ENCODE data around the gene NKD1. TPM values are rescaled to one million over a fixed set of nuclear protein-coding genes. Genes with fewer than 3 reads are reported as not detected.

The NKD1 gene
- total RNA-seq, 6 donors from 2014 or later = 9.9 to 59.7 (median 21.4) TPM

GRCh38 chr16:50683689-50684374 is 135.6 kb downstream of the NKD1 start:
- Histone ChIP-seq H3K27ac (peak overlapping the region; percentile 32 to 61 (median 44)), H3K27me3 (no peaks in the 10 kb centered on the region), H3K9me3 (no peaks in the 10 kb centered on the region), H3K4me1 (peaks cover 12 to 42% (median 13%) of the 10 kb centered on the region in 4 donors), H3K36me3 (no peaks in the 10 kb centered on the region), H3K4me3 (no peak overlapping the region)
- TF ChIP-seq POLR2A (IDR thresholded peaks at IDR 0.05) (no peak), POLR2AphosphoS5 (IDR thresholded peaks at IDR 0.05) (peak in 1 of 2 donors; percentile 9), EP300 (IDR thresholded peaks at IDR 0.05) (no peak)
- TF ChIP-seq, protein P1, sequence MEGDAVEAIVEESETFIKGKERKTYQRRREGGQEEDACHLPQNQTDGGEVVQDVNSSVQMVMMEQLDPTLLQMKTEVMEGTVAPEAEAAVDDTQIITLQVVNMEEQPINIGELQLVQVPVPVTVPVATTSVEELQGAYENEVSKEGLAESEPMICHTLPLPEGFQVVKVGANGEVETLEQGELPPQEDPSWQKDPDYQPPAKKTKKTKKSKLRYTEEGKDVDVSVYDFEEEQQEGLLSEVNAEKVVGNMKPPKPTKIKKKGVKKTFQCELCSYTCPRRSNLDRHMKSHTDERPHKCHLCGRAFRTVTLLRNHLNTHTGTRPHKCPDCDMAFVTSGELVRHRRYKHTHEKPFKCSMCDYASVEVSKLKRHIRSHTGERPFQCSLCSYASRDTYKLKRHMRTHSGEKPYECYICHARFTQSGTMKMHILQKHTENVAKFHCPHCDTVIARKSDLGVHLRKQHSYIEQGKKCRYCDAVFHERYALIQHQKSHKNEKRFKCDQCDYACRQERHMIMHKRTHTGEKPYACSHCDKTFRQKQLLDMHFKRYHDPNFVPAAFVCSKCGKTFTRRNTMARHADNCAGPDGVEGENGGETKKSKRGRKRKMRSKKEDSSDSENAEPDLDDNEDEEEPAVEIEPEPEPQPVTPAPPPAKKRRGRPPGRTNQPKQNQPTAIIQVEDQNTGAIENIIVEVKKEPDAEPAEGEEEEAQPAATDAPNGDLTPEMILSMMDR (IDR thresholded peaks at IDR 0.05) = no peak
- ATAC-seq (ENCODE audit: low FRiP score in 2 of 2) (peak; percentile 16 to 60), DNase-seq (peak in 1 of 2 donors; percentile 68)
- WGBS, 2 donors = 58 to 70% methylated on average over 8 to 13 of the region's 14 CpGs

DNA sequence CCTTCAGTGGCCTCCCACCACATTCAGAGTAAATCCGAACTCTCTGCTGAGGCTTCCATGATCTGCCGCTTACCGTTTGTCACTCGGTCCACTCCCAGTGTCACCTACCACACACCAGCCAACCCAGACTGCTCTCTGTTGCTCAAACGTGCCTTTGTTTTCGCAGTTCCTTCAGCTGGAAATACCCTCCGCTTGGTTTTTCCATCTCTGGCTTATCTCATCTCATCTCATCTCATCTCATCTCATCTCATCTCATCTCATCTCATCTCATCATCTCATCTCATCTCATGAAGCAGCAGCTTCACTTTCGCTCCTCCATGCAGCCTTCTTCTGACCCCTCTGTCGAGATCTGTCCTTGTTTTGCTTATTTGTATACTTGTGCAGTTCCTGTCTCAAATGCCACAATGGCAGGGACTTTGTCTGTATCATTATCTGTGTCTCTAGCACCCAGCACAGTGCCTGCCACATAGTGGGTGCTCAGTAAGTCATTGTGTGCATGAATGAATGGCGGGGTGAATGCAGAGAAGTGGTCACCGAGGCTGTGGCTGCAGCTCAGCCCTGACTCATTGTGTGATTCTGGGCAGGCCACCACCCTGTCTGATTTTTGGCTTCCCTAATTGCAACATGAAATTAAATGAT is 136.7 kb downstream of the NKD1 start:
- Histone ChIP-seq H3K9me3 (no peaks in the 10 kb centered on the region), H3K36me3 (no peaks in the 10 kb centered on the region), H3K4me3 (no peak overlapping the region), H3K27me3 (no peaks in the 10 kb centered on the region), H3K27ac (peak overlapping the region; percentile 36 to 77 (median 56)), H3K4me1 (peaks cover 9 to 33% (median 14%) of the 10 kb centered on the region in 4 donors)
- WGBS, 2 donors = 67 to 72% methylated on average over 11 of the region's 11 CpGs
- TF ChIP-seq, protein P1 (IDR thresholded peaks at IDR 0.05) = no peak
- no peak for TF ChIP-seq POLR2AphosphoS5 (IDR thresholded peaks at IDR 0.05)
- no peak for TF ChIP-seq POLR2A (IDR thresholded peaks at IDR 0.05)
- no peak for TF ChIP-seq EP300 (IDR thresholded peaks at IDR 0.05)
- DNase-seq (no peak), ATAC-seq (ENCODE audit: low FRiP score in 2 of 2) (peak in 1 of 2 donors; percentile 59)

GRCh38 chr16:50685462-50686063 is 137.4 kb downstream of the NKD1 start:
- H3K27ac ChIP-seq = peak overlapping the region; percentile 30 to 77 (median 62)
- TF ChIP-seq EP300 (IDR thresholded peaks at IDR 0.05) = no peak
- TF ChIP-seq POLR2AphosphoS5 (IDR thresholded peaks at IDR 0.05) = no peak
- TF ChIP-seq, protein P1 (IDR thresholded peaks at IDR 0.05) = no peak
- TF ChIP-seq POLR2A (IDR thresholded peaks at IDR 0.05) = no peak

GRCh38 chr16:50688083-50688482 is 139.9 kb downstream of the NKD1 start:
- Histone ChIP-seq H3K4me1 (peaks cover 9 to 33% (median 14%) of the 10 kb centered on the region in 4 donors), H3K27me3 (no peaks in the 10 kb centered on the region), H3K4me3 (no peak overlapping the region), H3K9me3 (no peaks in the 10 kb centered on the region), H3K27ac (peak overlapping the region in 2 of 4 donors; percentile 56 to 70), H3K36me3 (no peaks in the 10 kb centered on the region)
- TF ChIP-seq POLR2AphosphoS5 (IDR thresholded peaks at IDR 0.05) (no peak), POLR2A (IDR thresholded peaks at IDR 0.05) (no peak), EP300 (IDR thresholded peaks at IDR 0.05) (no peak)
- TF ChIP-seq, protein P1 (IDR thresholded peaks at IDR 0.05) = no peak
- no peak for ATAC-seq (ENCODE audit: low FRiP score in 2 of 2)
- WGBS, 2 donors = 48 to 63% methylated on average over 4 to 12 of the region's 12 CpGs
- no peak for DNase-seq

More at GRCh38 chr16:50685462-50686063, 137.4 kb downstream of the NKD1 start:
- peaks cover 9 to 29% (median 14%) of the 10 kb centered on the region in 4 donors for H3K4me1 ChIP-seq
- peak; percentile 36 to 70 for ATAC-seq (ENCODE audit: low FRiP score in 2 of 2)
- H3K4me3 ChIP-seq = no peak overlapping the region
- no peaks in the 10 kb centered on the region for H3K27me3 ChIP-seq
- DNase-seq = peak in 1 of 2 donors; percentile 70
- H3K9me3 ChIP-seq = no peaks in the 10 kb centered on the region
- 73 to 78% methylated on average over 8 of the region's 8 CpGs for WGBS, 2 donors
- no peaks in the 10 kb centered on the region for H3K36me3 ChIP-seq
